Transverse colon (tissue), 4 donors: ENCODE data around the gene TMEM263. TPM values are rescaled to one million over a fixed set of nuclear protein-coding genes. Genes with fewer than 3 reads are reported as not detected.
A peak's percentile ranks its signal among the peaks of the same experiment; 100 is the strongest.

ENCODE experiments used
- DNase-seq: peaks from one replicate; pipeline ENCODE4 v3.0.0-alpha.2; 2019
- H3K27ac ChIP-seq, 4 donors: fragments of 200-600 bp; sonication (generic); 2 replicates each; pipeline ENCODE4 v1.5.1; 2016 to 2018; ENCODE audit warnings: inconsistent platforms in 4 of 4
- H3K27me3 ChIP-seq: fragments of 200-600 bp; sonication (generic); 2 replicates; pipeline ENCODE4 v1.5.1; 2017; ENCODE audit warnings: inconsistent platforms
- H3K36me3 ChIP-seq, 4 donors: fragments of 200-600 bp; sonication (generic); 2 replicates each; pipeline ENCODE4 v1.5.1; 2017 to 2019; ENCODE audit warnings: inconsistent platforms in 4 of 4
- H3K4me1 ChIP-seq, 4 donors: fragments of 200-600 bp; sonication (generic); 2 replicates each; pipeline ENCODE4 v1.5.1; 2017 to 2020; ENCODE audit warnings: inconsistent platforms in 4 of 4
- H3K4me3 ChIP-seq, 4 donors: fragments of 200-600 bp; sonication (generic); 1 replicate in 1 of 4; 2 replicates in 3 of 4; pipeline versions ENCODE4 v1.5.1 to v1.6.1; 2017 to 2019; ENCODE audit warnings: inconsistent platforms in 4 of 4
- H3K9me3 ChIP-seq, 2 donors: fragments of 200-600 bp; sonication (generic); 2 replicates each; pipeline ENCODE4 v1.5.1; 2017 to 2019; ENCODE audit warnings: inconsistent platforms in 2 of 2
- EP300 ChIP-seq: sonication (generic); formaldehyde crosslinking; IDR thresholded peaks from one replicate; pipeline ENCODE4 v1.6.1; 2017; ENCODE audit warnings: antibody characterized with exemption, low read depth
- POLR2A ChIP-seq: fragments of 450-650 bp; IDR thresholded peaks from one replicate; pipeline ENCODE4 v1.6.1; 2016; ENCODE audit warnings: antibody characterized with exemption, mild to moderate bottlenecking, moderate library complexity
- POLR2AphosphoS5 ChIP-seq, 3 donors: sonication (generic); formaldehyde crosslinking; IDR thresholded peaks; one replicate each; pipeline ENCODE4 v1.6.1; 2016; ENCODE audit warnings: antibody characterized with exemption in 3 of 3
- WGBS, 2 donors: methylation state at CpG; one replicate each; pipeline ENCODE4 v1.1.5; 2018; ENCODE audit warnings: low coverage in 1 of 2; 5-methylcytosine and 5-hydroxymethylcytosine counted together
- in situ Hi-C, 4 donors: fragments of 200-750 bp; cut with MboI; loops; one replicate each; pipeline versions ENCODE4 v1.15.0 to v1.15.1; 2017; ENCODE audit warnings: low sequenced_read_pairs in 3 of 4, low pct_ligation_motif_present in 1 of 4, low pct_unique_long_range_greater_than_20kb in 1 of 4
- intact Hi-C: fragments of 100-400 bp; cut with DNase I; formaldehyde crosslinking; loops from one replicate; pipeline ENCODE4 v1.15.1; 2023; ENCODE audit warnings: low total_unique reads
- total RNA-seq, 4 donors: library from RNA; depleted of rRNA; stranded (reverse); fragments of >200 nt; gene quantifications; one replicate each; pipeline ENCODE4 v1.1.0, GENCODE V29; 2016
- TF ChIP-seq, protein P1 (sequence below), 5 experiments: fragments of 200-600 bp in 3 of 5; fragments of 450-650 bp in 2 of 5; sonication (generic) in 3 of 5; IDR thresholded peaks; 1 replicate in 2 of 5; 2 replicates in 3 of 5; pipeline ENCODE4 v1.5.1; 2016 to 2017; ENCODE audit warnings: antibody characterized with exemption in 5 of 5, inconsistent platforms in 3 of 5, mild to moderate bottlenecking in 2 of 5, moderate library complexity in 1 of 5

The TMEM263 gene
- total RNA-seq, 4 donors from 2014 or later: 13.5 to 34.6 (median 18.7) TPM

DNA sequence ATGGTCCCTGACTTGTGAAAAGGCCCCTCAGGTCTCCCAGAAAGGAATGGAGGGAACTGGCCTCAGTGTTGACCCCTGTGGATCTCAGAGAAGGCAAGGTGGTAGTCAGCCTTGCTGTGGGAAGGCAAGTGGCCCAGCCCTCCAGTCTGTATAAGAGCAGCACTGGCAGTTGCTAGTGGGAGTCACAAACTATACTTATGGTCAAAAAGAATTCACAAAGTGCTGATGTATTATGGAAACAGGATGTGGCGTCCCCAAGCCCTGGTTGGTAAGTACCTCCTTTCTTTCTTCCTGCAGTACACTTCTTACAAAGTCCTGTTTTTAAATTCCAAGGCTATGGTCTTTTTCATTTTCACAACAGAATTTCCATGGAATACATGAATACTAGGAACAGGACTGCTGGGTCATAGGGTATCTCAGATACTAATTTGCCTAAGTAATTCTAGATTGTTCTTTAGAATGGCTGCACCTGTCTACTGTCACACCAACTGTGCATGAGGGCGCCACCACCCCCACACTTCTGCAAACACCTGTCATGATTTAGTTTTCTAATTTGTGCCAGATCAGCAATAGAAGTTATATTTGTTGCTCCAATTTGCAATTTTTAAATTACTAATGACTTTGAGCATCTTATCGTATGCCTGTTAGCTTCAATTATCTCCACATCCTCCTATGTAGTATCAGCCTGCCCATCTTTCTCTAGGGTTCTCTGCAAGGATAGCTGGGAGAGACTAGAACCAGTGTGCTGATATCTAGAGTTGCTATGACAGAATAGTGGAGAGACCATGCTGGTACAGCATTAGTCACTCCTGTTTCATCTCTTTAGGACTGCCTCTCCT is 40.7 kb upstream of the TMEM263 start:
- TF ChIP-seq POLR2A (no peak), POLR2AphosphoS5 (IDR thresholded peaks at IDR 0.05) (no peak), EP300 (no peak)
- TF ChIP-seq, protein P1, sequence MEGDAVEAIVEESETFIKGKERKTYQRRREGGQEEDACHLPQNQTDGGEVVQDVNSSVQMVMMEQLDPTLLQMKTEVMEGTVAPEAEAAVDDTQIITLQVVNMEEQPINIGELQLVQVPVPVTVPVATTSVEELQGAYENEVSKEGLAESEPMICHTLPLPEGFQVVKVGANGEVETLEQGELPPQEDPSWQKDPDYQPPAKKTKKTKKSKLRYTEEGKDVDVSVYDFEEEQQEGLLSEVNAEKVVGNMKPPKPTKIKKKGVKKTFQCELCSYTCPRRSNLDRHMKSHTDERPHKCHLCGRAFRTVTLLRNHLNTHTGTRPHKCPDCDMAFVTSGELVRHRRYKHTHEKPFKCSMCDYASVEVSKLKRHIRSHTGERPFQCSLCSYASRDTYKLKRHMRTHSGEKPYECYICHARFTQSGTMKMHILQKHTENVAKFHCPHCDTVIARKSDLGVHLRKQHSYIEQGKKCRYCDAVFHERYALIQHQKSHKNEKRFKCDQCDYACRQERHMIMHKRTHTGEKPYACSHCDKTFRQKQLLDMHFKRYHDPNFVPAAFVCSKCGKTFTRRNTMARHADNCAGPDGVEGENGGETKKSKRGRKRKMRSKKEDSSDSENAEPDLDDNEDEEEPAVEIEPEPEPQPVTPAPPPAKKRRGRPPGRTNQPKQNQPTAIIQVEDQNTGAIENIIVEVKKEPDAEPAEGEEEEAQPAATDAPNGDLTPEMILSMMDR (IDR thresholded peaks at IDR 0.05): no peak
- H3K9me3 ChIP-seq: no peaks in the 10 kb centered on the region
- intact Hi-C loops: loop anchor here (2.0 kb wide), 1 partner anchor 76 kb away; no protein-coding TSS in a partner anchor
- H3K4me1 ChIP-seq: peaks cover 0 to 4% (median 0%) of the 10 kb centered on the region in 4 donors
- H3K27me3 ChIP-seq: peaks cover 4% of the 10 kb centered on the region
- H3K36me3 ChIP-seq: no peaks in the 10 kb centered on the region
- no peak for DNase-seq
- in situ Hi-C loops: loop anchor here (5.0 to 10.0 kb wide), 2 partner anchors 528 to 530 kb away; no protein-coding TSS in a partner anchor
- H3K4me3 ChIP-seq: no peak overlapping the region
- no peak overlapping the region for H3K27ac ChIP-seq
- WGBS, 2 donors: 73 to 76% methylated on average over 3 of the region's 3 CpGs

DNA sequence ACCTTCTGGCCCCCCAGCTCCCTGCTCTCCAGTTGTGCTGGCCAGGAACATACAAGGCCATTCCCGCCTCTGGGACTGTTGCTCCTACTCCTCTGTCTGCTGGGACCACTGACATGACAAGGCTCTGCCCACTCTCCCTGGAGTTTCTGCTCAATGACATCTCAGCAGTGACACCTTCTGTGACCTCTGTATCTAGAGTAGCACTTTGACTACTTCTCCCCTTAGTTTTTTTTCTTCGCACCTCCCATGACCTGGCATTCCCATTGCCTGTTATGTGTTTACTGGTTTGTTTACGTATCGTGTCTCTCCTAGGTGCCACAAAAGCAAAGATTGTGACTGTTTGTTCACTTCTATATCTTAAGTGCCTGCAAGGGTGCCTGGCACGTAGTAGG is 40.1 kb upstream of the TMEM263 start:
- no peaks in the 10 kb centered on the region for H3K9me3 ChIP-seq
- WGBS, 2 donors: 80 to 97% methylated on average over 4 to 5 of the region's 5 CpGs
- no peak overlapping the region for H3K27ac ChIP-seq
- in situ Hi-C loops: loop anchor here (5.0 to 10.0 kb wide), 2 partner anchors 528 to 531 kb away; no protein-coding TSS in a partner anchor
- intact Hi-C loops: loop anchor here (2.0 kb wide), 1 partner anchor 77 kb away; no protein-coding TSS in a partner anchor
- H3K36me3 ChIP-seq: no peaks in the 10 kb centered on the region
- no peak for TF ChIP-seq POLR2AphosphoS5 (IDR thresholded peaks at IDR 0.05)
- no peak for TF ChIP-seq POLR2A
- no peak for TF ChIP-seq EP300
- TF ChIP-seq, protein P1 (IDR thresholded peaks at IDR 0.05): no peak
- peaks cover 0 to 4% (median 0%) of the 10 kb centered on the region in 4 donors for H3K4me1 ChIP-seq
- no peak for DNase-seq
- H3K4me3 ChIP-seq: no peak overlapping the region
- peaks cover 9% of the 10 kb centered on the region for H3K27me3 ChIP-seq

DNA sequence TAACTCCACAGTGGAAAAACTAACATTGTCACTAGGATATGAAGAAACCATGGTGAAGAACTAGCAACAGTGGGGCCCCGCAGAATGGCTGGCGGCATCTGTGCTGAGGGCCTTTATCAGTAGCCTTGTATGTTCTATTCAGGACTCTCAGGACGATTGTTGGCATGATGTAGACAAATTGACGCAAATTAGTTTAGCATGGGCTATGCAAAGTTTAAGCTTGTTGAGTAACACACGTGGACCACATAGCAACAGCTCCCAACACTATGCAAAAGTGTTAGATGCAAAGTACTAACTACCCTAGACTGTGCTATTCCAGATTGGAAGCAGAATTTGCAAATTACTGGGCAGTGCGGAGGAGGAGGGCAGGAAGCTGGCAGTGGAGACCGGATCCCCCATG is 38.2 kb upstream of the TMEM263 start:
- no peaks in the 10 kb centered on the region for H3K36me3 ChIP-seq
- H3K27ac ChIP-seq: no peak overlapping the region
- no peak overlapping the region for H3K4me3 ChIP-seq
- H3K4me1 ChIP-seq: peaks cover 0 to 4% (median 0%) of the 10 kb centered on the region in 4 donors
- H3K9me3 ChIP-seq: no peaks in the 10 kb centered on the region
- in situ Hi-C loops (loop anchor here (5.0 to 10.0 kb wide), 2 partner anchors 530 to 533 kb away; no protein-coding TSS in a partner anchor), intact Hi-C loops (no loop called here)
- peaks cover 5% of the 10 kb centered on the region for H3K27me3 ChIP-seq
- TF ChIP-seq, protein P1 (IDR thresholded peaks at IDR 0.05): no peak
- WGBS, 2 donors: 67 to 70% methylated on average over 7 of the region's 7 CpGs
- DNase-seq: no peak

DNA sequence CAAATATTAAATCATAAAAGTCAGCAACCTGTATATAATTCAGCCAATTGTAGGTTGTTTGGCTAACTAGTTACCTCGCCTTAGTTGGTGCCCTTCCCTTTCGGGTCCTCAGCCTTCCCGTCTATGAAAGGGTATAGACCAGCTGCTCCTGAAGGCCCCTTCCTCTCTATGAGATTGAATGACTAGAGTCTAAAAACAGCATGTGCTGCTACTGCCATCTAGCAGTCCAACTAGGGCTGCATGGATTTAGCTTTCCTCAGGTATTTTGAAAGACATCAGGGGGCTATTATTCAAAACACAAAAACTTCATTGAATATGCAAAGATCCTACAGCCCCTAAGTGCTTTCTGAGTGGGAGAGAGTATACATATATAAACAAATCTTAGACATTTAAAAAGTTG is 37.0 kb upstream of the TMEM263 start:
- no peak for DNase-seq
- H3K27ac ChIP-seq: no peak overlapping the region
- TF ChIP-seq POLR2AphosphoS5 (IDR thresholded peaks at IDR 0.05) (no peak), POLR2A (no peak), EP300 (no peak)
- TF ChIP-seq, protein P1 (IDR thresholded peaks at IDR 0.05): peak in 3 of 5 experiments; percentile 14 to 23 (median 21)
- intact Hi-C loops: no loop called here
- in situ Hi-C loops: loop anchor here (5.0 to 10.0 kb wide), 2 partner anchors 531 to 534 kb away; no protein-coding TSS in a partner anchor
- H3K4me3 ChIP-seq: no peak overlapping the region
- WGBS, 2 donors: 0 to 15% methylated on average over 3 of the region's 3 CpGs
- H3K9me3 ChIP-seq: no peaks in the 10 kb centered on the region
- H3K36me3 ChIP-seq: no peaks in the 10 kb centered on the region
- H3K27me3 ChIP-seq: peaks cover 5% of the 10 kb centered on the region
- H3K4me1 ChIP-seq: peaks cover 0 to 4% (median 0%) of the 10 kb centered on the region in 4 donors
